ENCODE data around the gene CNOT6L. TPM values are rescaled to one million over a fixed set of nuclear protein-coding genes. Genes with fewer than 3 reads are reported as not detected.
"Not testable (repeated sequence)": the region's sequence is repeated elsewhere in the genome, so short reads cannot be mapped to it uniquely, and the experiment has no call there.

Gene CNOT6L
- total RNA-seq, 2 donors from 2014 or later = 32.4 to 56.6 TPM

DNA sequence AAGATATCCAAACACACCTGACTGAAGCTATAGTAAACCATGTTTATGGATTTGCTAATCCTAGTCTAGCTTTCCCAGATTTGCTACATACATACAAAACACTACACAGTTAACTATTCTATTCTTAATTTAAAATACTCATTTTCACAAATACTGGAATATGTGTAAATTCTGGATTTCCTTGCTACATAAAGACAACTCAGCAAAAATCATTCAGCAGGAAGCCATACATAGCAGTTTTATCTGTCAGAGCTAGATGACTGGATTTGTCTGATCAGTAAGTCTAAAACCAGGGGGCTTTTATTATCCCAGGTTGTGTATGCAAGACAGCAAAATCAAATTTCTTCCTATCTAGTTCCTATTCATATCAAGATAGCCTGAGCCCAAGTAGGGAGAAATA, 98.1 kb downstream of the CNOT6L start:
- TF ChIP-seq, protein P1, sequence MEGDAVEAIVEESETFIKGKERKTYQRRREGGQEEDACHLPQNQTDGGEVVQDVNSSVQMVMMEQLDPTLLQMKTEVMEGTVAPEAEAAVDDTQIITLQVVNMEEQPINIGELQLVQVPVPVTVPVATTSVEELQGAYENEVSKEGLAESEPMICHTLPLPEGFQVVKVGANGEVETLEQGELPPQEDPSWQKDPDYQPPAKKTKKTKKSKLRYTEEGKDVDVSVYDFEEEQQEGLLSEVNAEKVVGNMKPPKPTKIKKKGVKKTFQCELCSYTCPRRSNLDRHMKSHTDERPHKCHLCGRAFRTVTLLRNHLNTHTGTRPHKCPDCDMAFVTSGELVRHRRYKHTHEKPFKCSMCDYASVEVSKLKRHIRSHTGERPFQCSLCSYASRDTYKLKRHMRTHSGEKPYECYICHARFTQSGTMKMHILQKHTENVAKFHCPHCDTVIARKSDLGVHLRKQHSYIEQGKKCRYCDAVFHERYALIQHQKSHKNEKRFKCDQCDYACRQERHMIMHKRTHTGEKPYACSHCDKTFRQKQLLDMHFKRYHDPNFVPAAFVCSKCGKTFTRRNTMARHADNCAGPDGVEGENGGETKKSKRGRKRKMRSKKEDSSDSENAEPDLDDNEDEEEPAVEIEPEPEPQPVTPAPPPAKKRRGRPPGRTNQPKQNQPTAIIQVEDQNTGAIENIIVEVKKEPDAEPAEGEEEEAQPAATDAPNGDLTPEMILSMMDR (IDR thresholded peaks at IDR 0.05) = no peak
- no peak overlapping the region for H3K4me3 ChIP-seq

DNA sequence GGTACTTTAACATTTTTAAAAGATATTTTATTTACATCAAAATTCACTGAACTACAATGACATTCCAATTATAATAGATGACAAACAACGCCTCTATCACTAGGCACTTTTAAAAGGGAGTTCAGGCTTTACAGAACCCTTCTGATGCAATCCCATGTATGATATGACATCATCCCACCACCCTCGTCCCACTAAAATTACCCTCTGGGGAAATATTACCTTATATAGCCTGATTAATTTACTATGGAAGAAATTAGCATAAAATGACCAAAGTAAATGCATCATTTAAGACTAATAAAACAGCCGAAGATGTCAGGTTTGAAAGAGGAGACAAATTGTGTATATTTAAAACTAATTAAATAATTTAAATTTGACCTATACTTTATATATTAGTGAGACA, 100.7 kb downstream of the CNOT6L start:
- H3K9ac ChIP-seq (ENCODE audit: low read depth in 2 of 2, low read length in 2 of 2); H3K36me3 ChIP-seq; H3K4me3 ChIP-seq; H3K4me1 ChIP-seq; H3K9me3 ChIP-seq; DNase-seq; H3K27ac ChIP-seq; H3K27me3 ChIP-seq; intact Hi-C loops (cut with DNase I): not testable (repeated sequence)

More for the DNA sequence above, 98.1 kb downstream of the CNOT6L start:
- Histone ChIP-seq H3K4me1 (no peaks in the 10 kb centered on the region), H3K36me3 (no peaks in the 10 kb centered on the region), H3K9ac (ENCODE audit: low read depth in 2 of 2, low read length in 2 of 2) (no peak overlapping the region), H3K27ac (no peak overlapping the region), H3K9me3 (no peaks in the 10 kb centered on the region), H3K27me3 (no peaks in the 10 kb centered on the region)
- intact Hi-C loops (cut with DNase I) = no loop called here
- DNase-seq = no peak

DNA sequence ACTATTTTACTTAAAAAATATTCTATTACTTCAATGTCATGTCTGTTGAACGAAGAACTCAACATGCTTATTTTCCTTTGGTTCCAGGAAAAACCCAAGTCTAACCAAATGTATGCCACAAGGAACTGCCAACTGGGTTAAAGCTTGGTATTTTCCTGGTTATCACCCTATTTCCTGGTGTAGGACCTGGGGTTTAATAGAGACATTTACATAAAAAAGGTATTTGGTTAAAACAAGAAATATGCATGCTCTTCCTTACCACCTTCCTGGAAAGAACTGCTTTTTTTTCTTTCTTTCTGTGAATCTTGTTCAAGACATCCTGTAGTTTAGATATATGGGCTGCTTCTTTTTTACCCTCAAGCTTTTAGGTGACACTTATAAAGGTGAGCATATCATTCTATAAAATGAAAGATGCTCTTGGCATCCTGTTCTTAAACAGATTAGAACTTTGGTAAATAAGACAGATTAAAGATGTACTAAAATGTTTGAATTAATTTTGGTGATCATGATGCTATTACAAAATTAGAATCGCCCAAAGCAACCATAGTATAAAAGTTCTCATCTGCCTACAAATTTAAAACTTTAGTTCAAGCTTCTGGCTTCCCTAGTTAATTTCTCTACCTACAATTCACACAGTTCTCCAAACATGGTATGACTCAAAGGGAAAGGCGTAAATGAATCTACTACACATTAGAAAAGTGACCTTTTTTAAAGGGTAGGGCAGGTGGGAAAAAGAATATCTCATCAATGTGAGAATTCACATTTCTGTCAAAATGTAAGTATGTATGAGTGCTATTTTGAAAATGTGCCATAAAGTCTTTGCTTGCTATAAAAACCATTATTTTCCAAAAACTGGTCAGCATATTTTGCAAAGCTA, 103.5 kb downstream of the CNOT6L start:
- H3K4me3 ChIP-seq = no peak overlapping the region
- no peaks in the 10 kb centered on the region for H3K9me3 ChIP-seq
- H3K27me3 ChIP-seq = no peaks in the 10 kb centered on the region
- H3K9ac ChIP-seq (ENCODE audit: low read depth in 2 of 2, low read length in 2 of 2) = no peak overlapping the region
- no peaks in the 10 kb centered on the region for H3K4me1 ChIP-seq
- DNase-seq = no peak
- intact Hi-C loops (cut with DNase I) = no loop called here
- no peaks in the 10 kb centered on the region for H3K36me3 ChIP-seq
- TF ChIP-seq, protein P1 (IDR thresholded peaks at IDR 0.05) = no peak
- H3K27ac ChIP-seq = no peak overlapping the region

DNA sequence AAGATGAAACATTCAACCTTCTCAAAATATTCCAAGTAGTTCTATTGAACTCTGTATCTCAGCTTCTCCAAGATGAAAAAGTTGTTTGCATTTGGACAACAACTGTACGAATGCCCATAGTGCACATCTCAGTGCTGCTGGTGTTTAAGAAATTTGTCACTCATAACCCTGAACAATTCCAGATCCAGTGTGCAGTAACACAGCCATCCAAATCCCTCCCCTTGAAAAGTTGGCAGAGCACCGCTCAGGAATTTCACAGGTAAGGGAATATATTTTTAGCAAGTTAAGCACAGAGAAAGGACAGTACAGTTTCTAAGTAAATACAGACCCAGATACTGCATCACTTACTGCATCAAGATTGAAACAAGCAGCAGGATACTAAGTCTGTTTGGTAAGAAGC, 104.7 kb downstream of the CNOT6L start:
- H3K9me3 ChIP-seq = no peaks in the 10 kb centered on the region
- no peak overlapping the region for H3K4me3 ChIP-seq
- H3K4me1 ChIP-seq = no peaks in the 10 kb centered on the region
- no peaks in the 10 kb centered on the region for H3K36me3 ChIP-seq
- H3K27ac ChIP-seq = no peak overlapping the region
- TF ChIP-seq, protein P1 (IDR thresholded peaks at IDR 0.05) = no peak
- H3K27me3 ChIP-seq = no peaks in the 10 kb centered on the region
- intact Hi-C loops (cut with DNase I) = no loop called here
- H3K9ac ChIP-seq (ENCODE audit: low read depth in 2 of 2, low read length in 2 of 2) = no peak overlapping the region
- no peak for DNase-seq

DNA sequence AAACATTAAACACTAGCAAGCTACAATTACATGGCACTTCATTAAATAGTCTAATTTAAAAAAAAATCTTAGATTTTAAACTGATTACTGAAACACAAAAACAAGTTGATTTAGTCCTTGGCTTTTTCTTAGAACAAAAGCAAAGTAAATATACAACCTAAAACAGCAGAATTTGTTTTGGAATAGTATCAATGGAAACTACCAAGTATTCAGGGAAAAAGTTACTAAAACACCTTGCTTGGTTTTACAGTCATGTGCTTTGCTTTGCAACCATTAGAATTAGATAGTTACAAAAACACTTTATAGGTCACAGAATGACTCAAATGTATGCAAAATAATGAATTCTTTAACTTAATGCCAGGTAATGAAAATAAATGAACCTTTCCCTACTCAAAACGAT, 105.3 kb downstream of the CNOT6L start:
- no peaks in the 10 kb centered on the region for H3K27me3 ChIP-seq
- H3K9ac ChIP-seq (ENCODE audit: low read depth in 2 of 2, low read length in 2 of 2) = no peak overlapping the region
- H3K4me1 ChIP-seq = no peaks in the 10 kb centered on the region
- DNase-seq = no peak
- H3K36me3 ChIP-seq = no peaks in the 10 kb centered on the region
- no peaks in the 10 kb centered on the region for H3K9me3 ChIP-seq
- TF ChIP-seq, protein P1 (IDR thresholded peaks at IDR 0.05) = no peak
- intact Hi-C loops (cut with DNase I) = no loop called here
- H3K4me3 ChIP-seq = no peak overlapping the region
- H3K27ac ChIP-seq = no peak overlapping the region

DNA sequence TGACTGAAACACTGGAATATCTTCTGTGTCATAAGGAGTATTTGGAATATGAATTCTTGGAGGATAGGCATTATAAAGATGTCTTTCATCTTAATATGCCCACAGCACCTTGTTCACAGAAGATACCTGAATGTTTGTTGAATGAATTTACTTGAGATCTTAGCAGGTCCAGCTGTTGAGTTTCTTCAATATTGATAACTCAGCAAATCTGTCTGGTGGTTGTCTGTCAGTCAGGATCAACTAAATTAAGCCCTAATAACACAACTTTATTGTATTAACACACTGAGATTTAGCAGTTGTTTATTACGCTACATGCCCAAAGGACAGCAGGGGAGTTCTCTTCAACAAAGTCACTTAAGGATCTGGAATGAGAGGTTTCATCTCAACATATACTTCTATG, 106.5 kb downstream of the CNOT6L start:
- H3K27ac ChIP-seq = no peak overlapping the region
- no peaks in the 10 kb centered on the region for H3K9me3 ChIP-seq
- H3K27me3 ChIP-seq = no peaks in the 10 kb centered on the region
- TF ChIP-seq, protein P1 (IDR thresholded peaks at IDR 0.05) = no peak
- H3K9ac ChIP-seq (ENCODE audit: low read depth in 2 of 2, low read length in 2 of 2) = no peak overlapping the region
- DNase-seq = no peak
- no peaks in the 10 kb centered on the region for H3K36me3 ChIP-seq
- H3K4me1 ChIP-seq = no peaks in the 10 kb centered on the region
- intact Hi-C loops (cut with DNase I) = no loop called here
- no peak overlapping the region for H3K4me3 ChIP-seq

Measured in colonic mucosa (tissue), 4 donors.